Panc1 (cell line): ENCODE data around the gene NSMCE3. TPM values are rescaled to one million over a fixed set of nuclear protein-coding genes. Genes with fewer than 3 reads are reported as not detected.

Experiments
- ATAC-seq: fragments of 200-7000 bp; cut with Tn5 transposase; 2 replicates; pipeline ENCODE4 v1.9.1; 2020; ENCODE audit warnings: mild to moderate bottlenecking, moderate library complexity
- BruUV-seq: library from RNA; stranded (reverse); fragments of 400-500 nt; replicated peaks from 2 replicates; lab custom pipeline; 2021; lab: Mats Ljungman, UMichigan
- CTCF ChIA-PET: fragments of 300-600 bp; sonication (Branson Sonifier 250); formaldehyde crosslinking; loops from one replicate; lab custom pipeline; 2022; ENCODE audit warnings: antibody characterized with exemption; lab: Charles Lee
- POLR2A ChIA-PET: fragments of 300-600 bp; sonication (Branson Sonifier 250); formaldehyde crosslinking; loops from one replicate; lab custom pipeline; 2022; ENCODE audit warnings: antibody characterized with exemption; lab: Charles Lee
- DNase-seq: peaks from one replicate; pipeline ENCODE4 v3.0.0-alpha.2; 2010; ENCODE audit warnings: low read depth, low spot score
- H3K27ac ChIP-seq: 2 replicates; pipeline ENCODE4 v1.5.1; 2011; ENCODE audit warnings: mild to moderate bottlenecking, low read length, inconsistent platforms
- H3K27me3 ChIP-seq: fragments of 200-500 bp; sonication (Bioruptor generic); 2 replicates; pipeline ENCODE4 v1.6.0; 2014; ENCODE audit warnings: low read length, inconsistent platforms; ENCODE audit not compliant: control insufficient read depth, insufficient read depth
- H3K36me3 ChIP-seq: fragments of 200-500 bp; sonication (Bioruptor generic); 2 replicates; pipeline ENCODE4 v1.5.1; 2014; ENCODE audit warnings: inconsistent platforms, mild to moderate bottlenecking, low read length, moderate library complexity; ENCODE audit not compliant: control insufficient read depth, insufficient read depth
- H3K4me1 ChIP-seq: 2 replicates; pipeline ENCODE4 v1.5.1; 2011; ENCODE audit warnings: inconsistent platforms, mild to moderate bottlenecking, low read length, moderate library complexity; ENCODE audit not compliant: control insufficient read depth, insufficient read depth
- H3K4me3 ChIP-seq, 2 experiments: 2 replicates each; pipeline ENCODE4 v1.5.1; 2011 to 2012; ENCODE audit warnings: low read depth in 2 of 2, low read length in 2 of 2, mild to moderate bottlenecking in 2 of 2, inconsistent platforms in 1 of 2, moderate library complexity in 1 of 2
- H3K9me3 ChIP-seq: fragments of 200-500 bp; sonication (Bioruptor generic); 2 replicates; pipeline ENCODE4 v1.5.1; 2014; ENCODE audit warnings: low read depth, mild to moderate bottlenecking, inconsistent platforms, low read length, moderate library complexity; ENCODE audit not compliant: control insufficient read depth, insufficient read depth
- POLR2AphosphoS5 ChIP-seq: IDR thresholded peaks from 2 replicates; pipeline ENCODE4 v1.6.1; 2012; ENCODE audit warnings: mild to moderate bottlenecking, low read depth, low read length, moderate library complexity
- SIN3A ChIP-seq: IDR thresholded peaks from 2 replicates; pipeline ENCODE4 v1.6.1; 2012; ENCODE audit warnings: low read depth, mild to moderate bottlenecking, low read length, moderate library complexity, borderline replicate concordance; ENCODE audit not compliant: insufficient read depth
- TCF7L2 ChIP-seq: IDR thresholded peaks from 2 replicates; pipeline ENCODE4 v1.6.1; 2011; ENCODE audit warnings: mild to moderate bottlenecking, low read depth, low read length, inconsistent platforms
- in situ Hi-C: cut with HindIII; loops from 2 replicates; pipeline ENCODE4 v1.10.0; 2016; ENCODE audit warnings: low sequenced_read_pairs, low pct_unique_long_range_greater_than_20kb
- intact Hi-C: fragments of 100-400 bp; cut with micrococcal nuclease; formaldehyde crosslinking; loops from one replicate; pipeline ENCODE4 v1.10.0; 2022; ENCODE audit not compliant: unreplicated experiment
- total RNA-seq: library from RNA; stranded (reverse); gene quantifications from one replicate; pipeline ENCODE4 v1.2.1, GENCODE V29; 2021; ENCODE audit not compliant: unreplicated experiment
- TF ChIP-seq, protein P1 (sequence below): fragments of 450-650 bp; IDR thresholded peaks from 2 replicates; pipeline ENCODE4 v1.5.1; 2017; ENCODE audit warnings: mild to moderate bottlenecking
- TF ChIP-seq, protein P2 (sequence below), 2 experiments: IDR thresholded peaks; 2 replicates each; pipeline ENCODE4 v1.6.1; 2011 to 2012; ENCODE audit warnings: low read depth in 2 of 2, control low read depth in 1 of 2, low read length in 1 of 2, mild to moderate bottlenecking in 1 of 2, moderate library complexity in 1 of 2; ENCODE audit not compliant: insufficient read depth in 1 of 2

NSMCE3 gene
- total RNA-seq, 1 experiment from 2014 or later = 5.5 TPM

DNA sequence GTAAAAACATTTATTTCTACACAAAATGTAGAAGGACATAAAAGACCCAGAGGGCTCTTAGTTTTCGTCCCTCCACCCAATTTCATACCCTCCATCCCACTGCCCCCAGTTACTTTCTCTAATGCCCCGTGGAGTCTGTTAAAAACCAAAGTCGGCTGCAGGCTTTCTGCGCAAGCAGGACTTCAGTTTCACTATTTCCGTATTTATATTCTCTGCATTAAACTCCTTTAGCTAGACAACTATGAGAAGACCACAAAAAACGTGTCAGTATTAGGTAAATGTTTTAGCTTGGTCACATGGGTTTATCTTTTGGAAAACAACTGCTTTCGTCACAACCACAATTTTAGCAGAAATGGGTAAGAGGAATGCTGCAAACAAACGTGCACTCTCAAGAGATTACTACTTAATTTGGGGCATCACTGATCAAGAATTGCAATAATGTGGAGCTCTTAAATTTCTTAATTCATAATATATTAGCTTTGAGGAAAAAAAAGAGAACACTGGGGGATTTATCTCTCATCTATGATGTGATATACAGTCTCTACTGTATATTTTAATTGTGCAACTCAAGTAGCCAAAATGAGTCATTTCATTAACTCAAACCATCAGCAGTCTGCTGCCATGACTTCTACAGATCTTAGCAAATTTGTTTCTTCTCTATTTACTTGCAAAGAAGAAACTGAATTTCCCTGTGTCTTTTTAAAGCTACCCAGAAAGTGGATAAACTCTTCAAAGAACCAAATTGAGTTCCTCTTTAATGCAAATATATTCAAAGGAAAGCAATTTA lies 740 bp upstream of the NSMCE3 start:
- POLR2A ChIA-PET = no interaction called here
- in situ Hi-C loops (no loop called here), intact Hi-C loops (no loop called here)
- Histone ChIP-seq H3K36me3 (no peaks in the 10 kb centered on the region), H3K4me3 (peak overlapping the region; percentile 67 to 94), H3K27ac (peak overlapping the region; percentile 94), H3K9me3 (no peaks in the 10 kb centered on the region), H3K27me3 (no peaks in the 10 kb centered on the region), H3K4me1 (peaks cover 18% of the 10 kb centered on the region)
- CTCF ChIA-PET = no interaction called here
- no TSS peak for BruUV-seq
- DNase-seq (no peak), ATAC-seq (no peak)
- TF ChIP-seq SIN3A = no peak
- TF ChIP-seq, protein P1, sequence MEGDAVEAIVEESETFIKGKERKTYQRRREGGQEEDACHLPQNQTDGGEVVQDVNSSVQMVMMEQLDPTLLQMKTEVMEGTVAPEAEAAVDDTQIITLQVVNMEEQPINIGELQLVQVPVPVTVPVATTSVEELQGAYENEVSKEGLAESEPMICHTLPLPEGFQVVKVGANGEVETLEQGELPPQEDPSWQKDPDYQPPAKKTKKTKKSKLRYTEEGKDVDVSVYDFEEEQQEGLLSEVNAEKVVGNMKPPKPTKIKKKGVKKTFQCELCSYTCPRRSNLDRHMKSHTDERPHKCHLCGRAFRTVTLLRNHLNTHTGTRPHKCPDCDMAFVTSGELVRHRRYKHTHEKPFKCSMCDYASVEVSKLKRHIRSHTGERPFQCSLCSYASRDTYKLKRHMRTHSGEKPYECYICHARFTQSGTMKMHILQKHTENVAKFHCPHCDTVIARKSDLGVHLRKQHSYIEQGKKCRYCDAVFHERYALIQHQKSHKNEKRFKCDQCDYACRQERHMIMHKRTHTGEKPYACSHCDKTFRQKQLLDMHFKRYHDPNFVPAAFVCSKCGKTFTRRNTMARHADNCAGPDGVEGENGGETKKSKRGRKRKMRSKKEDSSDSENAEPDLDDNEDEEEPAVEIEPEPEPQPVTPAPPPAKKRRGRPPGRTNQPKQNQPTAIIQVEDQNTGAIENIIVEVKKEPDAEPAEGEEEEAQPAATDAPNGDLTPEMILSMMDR = no peak
- TF ChIP-seq POLR2AphosphoS5 = no peak
- TF ChIP-seq, protein P2, sequence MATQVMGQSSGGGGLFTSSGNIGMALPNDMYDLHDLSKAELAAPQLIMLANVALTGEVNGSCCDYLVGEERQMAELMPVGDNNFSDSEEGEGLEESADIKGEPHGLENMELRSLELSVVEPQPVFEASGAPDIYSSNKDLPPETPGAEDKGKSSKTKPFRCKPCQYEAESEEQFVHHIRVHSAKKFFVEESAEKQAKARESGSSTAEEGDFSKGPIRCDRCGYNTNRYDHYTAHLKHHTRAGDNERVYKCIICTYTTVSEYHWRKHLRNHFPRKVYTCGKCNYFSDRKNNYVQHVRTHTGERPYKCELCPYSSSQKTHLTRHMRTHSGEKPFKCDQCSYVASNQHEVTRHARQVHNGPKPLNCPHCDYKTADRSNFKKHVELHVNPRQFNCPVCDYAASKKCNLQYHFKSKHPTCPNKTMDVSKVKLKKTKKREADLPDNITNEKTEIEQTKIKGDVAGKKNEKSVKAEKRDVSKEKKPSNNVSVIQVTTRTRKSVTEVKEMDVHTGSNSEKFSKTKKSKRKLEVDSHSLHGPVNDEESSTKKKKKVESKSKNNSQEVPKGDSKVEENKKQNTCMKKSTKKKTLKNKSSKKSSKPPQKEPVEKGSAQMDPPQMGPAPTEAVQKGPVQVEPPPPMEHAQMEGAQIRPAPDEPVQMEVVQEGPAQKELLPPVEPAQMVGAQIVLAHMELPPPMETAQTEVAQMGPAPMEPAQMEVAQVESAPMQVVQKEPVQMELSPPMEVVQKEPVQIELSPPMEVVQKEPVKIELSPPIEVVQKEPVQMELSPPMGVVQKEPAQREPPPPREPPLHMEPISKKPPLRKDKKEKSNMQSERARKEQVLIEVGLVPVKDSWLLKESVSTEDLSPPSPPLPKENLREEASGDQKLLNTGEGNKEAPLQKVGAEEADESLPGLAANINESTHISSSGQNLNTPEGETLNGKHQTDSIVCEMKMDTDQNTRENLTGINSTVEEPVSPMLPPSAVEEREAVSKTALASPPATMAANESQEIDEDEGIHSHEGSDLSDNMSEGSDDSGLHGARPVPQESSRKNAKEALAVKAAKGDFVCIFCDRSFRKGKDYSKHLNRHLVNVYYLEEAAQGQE (IDR thresholded peaks at IDR 0.05; ENCODE audit: insufficient read depth in 1 of 2, low read depth in 2 of 2, low read length in 1 of 2) = no peak
- no peak for TF ChIP-seq TCF7L2

- TSS peak; percentile 95 for BruUV-seq
- peak overlapping the region; percentile 94 for H3K27ac ChIP-seq
- H3K27me3 ChIP-seq = no peaks in the 10 kb centered on the region
- peaks cover 18% of the 10 kb centered on the region for H3K4me1 ChIP-seq
- no peaks in the 10 kb centered on the region for H3K9me3 ChIP-seq
- intact Hi-C loops = loop anchor here (10.0 kb wide), 1 partner anchor 306 kb away; a partner anchor contains a TSS
- in situ Hi-C loops = no loop called here
- TF ChIP-seq, protein P1 = no peak
- peak; percentile 86; the same call in 1 of the 2 replicates for TF ChIP-seq TCF7L2
- H3K36me3 ChIP-seq = no peaks in the 10 kb centered on the region
- peak; percentile 73 for ATAC-seq
- POLR2A ChIA-PET = no interaction called here
- peak overlapping the region; percentile 67 to 94 for H3K4me3 ChIP-seq
- CTCF ChIA-PET = no interaction called here
- DNase-seq = no peak
Measured at GRCh38 chr15:29268706-29269484, 727 bp downstream of the NSMCE3 start.
